Neural crest cell (in vitro differentiated cells): ENCODE measurements around the gene LY6G5C. TPM values are rescaled to one million over a fixed set of nuclear protein-coding genes. Genes with fewer than 3 reads are reported as not detected.
"Not testable (repeated sequence)": the region's sequence is repeated elsewhere in the genome, so short reads cannot be mapped to it uniquely, and the experiment has no call there.

Experiments used
- DNase-seq: peaks from one replicate; pipeline ENCODE4 v3.0.0; 2021; ENCODE audit warnings: low read depth, mixed read lengths, low spot score
- H3K27ac Mint-ChIP-seq: one replicate; pipeline ENCODE4 v1.8.0; 2021; ENCODE audit warnings: mild to moderate bottlenecking, mixed read lengths; ENCODE audit not compliant: unreplicated experiment
- H3K27me3 Mint-ChIP-seq: 2 replicates; pipeline ENCODE4 v1.8.0; 2021; ENCODE audit warnings: low read depth, mild to moderate bottlenecking, mixed read lengths
- H3K36me3 Mint-ChIP-seq: 2 replicates; pipeline ENCODE4 v1.8.0; 2021; ENCODE audit warnings: low read depth, mild to moderate bottlenecking, mixed read lengths
- H3K4me1 Mint-ChIP-seq: 2 replicates; pipeline ENCODE4 v1.8.0; 2021; ENCODE audit warnings: mixed read lengths
- H3K4me3 Mint-ChIP-seq: one replicate; pipeline ENCODE4 v1.8.0; 2021; ENCODE audit warnings: mild to moderate bottlenecking, mixed read lengths
- H3K9me3 Mint-ChIP-seq: 2 replicates; pipeline ENCODE4 v1.8.0; 2021; ENCODE audit warnings: mixed read lengths
- CTCF ChIP-seq: fragments of 200-600 bp; sonication (generic); conservative IDR thresholded peaks from 2 replicates; pipeline ENCODE4 v1.5.0; 2021; ENCODE audit warnings: antibody characterized with exemption, mild to moderate bottlenecking
- total RNA-seq: library from RNA; stranded (reverse); gene quantifications from 2 replicates; pipeline ENCODE4 v1.2.1, GENCODE V29; 2021

Gene LY6G5C
- total RNA-seq, 1 donor from 2014 or later = 9.1 TPM

- Mint-ChIP-seq H3K4me3 (no peak overlapping the region), H3K27me3 (no peaks in the 10 kb centered on the region), H3K4me1 (peaks cover 27% of the 10 kb centered on the region), H3K27ac (peak overlapping the region; percentile 90), H3K9me3 (no peaks in the 10 kb centered on the region), H3K36me3 (no peaks in the 10 kb centered on the region)
- no peak for TF ChIP-seq CTCF
- no peak for DNase-seq
Observed at GRCh38 chr6:31712296-31712695, 31.4 kb upstream of the LY6G5C start.

- DNase-seq = no peak
- Mint-ChIP-seq H3K9me3 (no peaks in the 10 kb centered on the region), H3K27ac (no peak overlapping the region), H3K36me3 (no peaks in the 10 kb centered on the region), H3K4me1 (peaks cover 27% of the 10 kb centered on the region), H3K4me3 (no peak overlapping the region), H3K27me3 (no peaks in the 10 kb centered on the region)
- TF ChIP-seq CTCF = no peak
Observed at GRCh38 chr6:31711233-31711632, 30.4 kb upstream of the LY6G5C start.

GRCh38 chr6:31710523-31711219, 29.8 kb upstream of the LY6G5C start:
- TF ChIP-seq CTCF = no peak
- Mint-ChIP-seq H3K27ac (no peak overlapping the region), H3K4me3 (no peak overlapping the region), H3K27me3 (no peaks in the 10 kb centered on the region), H3K36me3 (no peaks in the 10 kb centered on the region), H3K9me3 (no peaks in the 10 kb centered on the region), H3K4me1 (peaks cover 27% of the 10 kb centered on the region)
- no peak for DNase-seq

GRCh38 chr6:31709157-31709556, 28.3 kb upstream of the LY6G5C start:
- not testable (repeated sequence) for H3K27ac Mint-ChIP-seq, H3K27me3 Mint-ChIP-seq, H3K4me3 Mint-ChIP-seq, H3K36me3 Mint-ChIP-seq, H3K9me3 Mint-ChIP-seq, DNase-seq
- H3K4me1 Mint-ChIP-seq = peaks cover 22% of the 10 kb centered on the region

- no peak for DNase-seq
- Mint-ChIP-seq H3K27me3 (no peaks in the 10 kb centered on the region), H3K36me3 (no peaks in the 10 kb centered on the region), H3K9me3 (no peaks in the 10 kb centered on the region), H3K4me3 (no peak overlapping the region), H3K27ac (no peak overlapping the region), H3K4me1 (peaks cover 16% of the 10 kb centered on the region)
- no peak for TF ChIP-seq CTCF
Observed at GRCh38 chr6:31708224-31708623, 27.4 kb upstream of the LY6G5C start.

- no peak overlapping the region for H3K27ac Mint-ChIP-seq
- DNase-seq = no peak
Observed at GRCh38 chr6:31707701-31708100, 26.8 kb upstream of the LY6G5C start.

More at GRCh38 chr6:31707701-31708100, 26.8 kb upstream of the LY6G5C start:
- Mint-ChIP-seq H3K36me3 (no peaks in the 10 kb centered on the region), H3K4me1 (peaks cover 12% of the 10 kb centered on the region), H3K9me3 (no peaks in the 10 kb centered on the region), H3K4me3 (no peak overlapping the region), H3K27me3 (no peaks in the 10 kb centered on the region)
- no peak for TF ChIP-seq CTCF
